ENCODE measurements around the gene CMPK1.
"Not testable (repeated sequence)": the region's sequence is repeated elsewhere in the genome, so short reads cannot be mapped to it uniquely, and the experiment has no call there.

The CMPK1 gene

GRCh38 chr1:47333578-47333921 lies at the start of gene CMPK1:
Gene CMPK1 (plus strand): TSS chr1:47333790. CDS start chr1:47333946, 156 bp downstream.
- peak within 1 kb of the TSS; percentile 91 for H3K4me3 Mint-ChIP-seq
- no peaks in the 10 kb centered on the region for H3K27me3 Mint-ChIP-seq (ENCODE audit: low read depth)

GRCh38 chr1:47288116-47288515 lies 45.5 kb upstream of the CMPK1 start:
- peaks cover 17% of the 10 kb centered on the region for H3K36me3 Mint-ChIP-seq (ENCODE audit: low read depth)
- not testable (repeated sequence) for H3K4me3 Mint-ChIP-seq; H3K4me1 Mint-ChIP-seq (ENCODE audit: low read depth); H3K27ac Mint-ChIP-seq; H3K9me3 Mint-ChIP-seq; H3K27me3 Mint-ChIP-seq (ENCODE audit: low read depth)

More at GRCh38 chr1:47333578-47333921, at the start of gene CMPK1:
- H3K36me3 Mint-ChIP-seq (ENCODE audit: low read depth) = peaks cover 5% of the 10 kb centered on the region
- H3K9me3 Mint-ChIP-seq = no peaks in the 10 kb centered on the region
- H3K27ac Mint-ChIP-seq = peak within 1 kb of the TSS; percentile 95
- peaks cover 12% of the 10 kb centered on the region for H3K4me1 Mint-ChIP-seq (ENCODE audit: low read depth)

- not testable (repeated sequence) for H3K4me3 Mint-ChIP-seq; H3K27ac Mint-ChIP-seq; H3K9me3 Mint-ChIP-seq; H3K4me1 Mint-ChIP-seq (ENCODE audit: low read depth); H3K27me3 Mint-ChIP-seq (ENCODE audit: low read depth)
- H3K36me3 Mint-ChIP-seq (ENCODE audit: low read depth) = peaks cover 15% of the 10 kb centered on the region
Observed at GRCh38 chr1:47294863-47295262, 38.7 kb upstream of the CMPK1 start.

- Mint-ChIP-seq H3K9me3 (no peaks in the 10 kb centered on the region), H3K27ac (no peak overlapping the region), H3K27me3 (ENCODE audit: low read depth) (no peaks in the 10 kb centered on the region), H3K4me1 (ENCODE audit: low read depth) (peaks cover 5% of the 10 kb centered on the region), H3K36me3 (ENCODE audit: low read depth) (peaks cover 15% of the 10 kb centered on the region), H3K4me3 (no peak overlapping the region)
Observed at GRCh38 chr1:47295579-47295978, 38.0 kb upstream of the CMPK1 start.

GRCh38 chr1:47298025-47298699 lies 35.4 kb upstream of the CMPK1 start:
- Mint-ChIP-seq H3K9me3 (no peaks in the 10 kb centered on the region), H3K4me3 (no peak overlapping the region)

GRCh38 chr1:47302472-47302871 lies 31.1 kb upstream of the CMPK1 start:
- H3K27me3 Mint-ChIP-seq (ENCODE audit: low read depth) = no peaks in the 10 kb centered on the region
- no peaks in the 10 kb centered on the region for H3K9me3 Mint-ChIP-seq
- no peak overlapping the region for H3K4me3 Mint-ChIP-seq
- peaks cover 28% of the 10 kb centered on the region for H3K36me3 Mint-ChIP-seq (ENCODE audit: low read depth)
- no peak overlapping the region for H3K27ac Mint-ChIP-seq
- H3K4me1 Mint-ChIP-seq (ENCODE audit: low read depth) = peaks cover 12% of the 10 kb centered on the region

More at GRCh38 chr1:47298025-47298699, 35.4 kb upstream of the CMPK1 start:
- Mint-ChIP-seq H3K27ac (no peak overlapping the region), H3K4me1 (ENCODE audit: low read depth) (peaks cover 2% of the 10 kb centered on the region), H3K36me3 (ENCODE audit: low read depth) (peaks cover 22% of the 10 kb centered on the region), H3K27me3 (ENCODE audit: low read depth) (no peaks in the 10 kb centered on the region)

GRCh38 chr1:47309427-47309826 lies 24.2 kb upstream of the CMPK1 start:
- H3K27ac Mint-ChIP-seq = no peak overlapping the region
- H3K36me3 Mint-ChIP-seq (ENCODE audit: low read depth) = peaks cover 25% of the 10 kb centered on the region
- H3K9me3 Mint-ChIP-seq = no peaks in the 10 kb centered on the region
- H3K4me3 Mint-ChIP-seq = no peak overlapping the region
- H3K4me1 Mint-ChIP-seq (ENCODE audit: low read depth) = peaks cover 26% of the 10 kb centered on the region
- no peaks in the 10 kb centered on the region for H3K27me3 Mint-ChIP-seq (ENCODE audit: low read depth)

- Mint-ChIP-seq H3K27ac (peak within 1 kb of the TSS; percentile 97), H3K36me3 (ENCODE audit: low read depth) (peaks cover 17% of the 10 kb centered on the region), H3K9me3 (no peaks in the 10 kb centered on the region), H3K4me1 (ENCODE audit: low read depth) (peaks cover 24% of the 10 kb centered on the region), H3K27me3 (ENCODE audit: low read depth) (no peaks in the 10 kb centered on the region), H3K4me3 (peak within 1 kb of the TSS; percentile 91)
Observed at GRCh38 chr1:47313915-47314664, 19.5 kb upstream of the CMPK1 start, which contains the start of gene STIL. Gene STIL (minus strand): TSS chr1:47314147. CDS start chr1:47310319, 3,828 bp downstream.

- Mint-ChIP-seq H3K27ac (no peak overlapping the region), H3K36me3 (ENCODE audit: low read depth) (peaks cover 7% of the 10 kb centered on the region), H3K4me3 (no peak overlapping the region), H3K9me3 (no peaks in the 10 kb centered on the region), H3K27me3 (ENCODE audit: low read depth) (no peaks in the 10 kb centered on the region), H3K4me1 (ENCODE audit: low read depth) (peaks cover 8% of the 10 kb centered on the region)
Observed at GRCh38 chr1:47317841-47318240, 15.7 kb upstream of the CMPK1 start.

- not testable (repeated sequence) for H3K4me1 Mint-ChIP-seq (ENCODE audit: low read depth); H3K27me3 Mint-ChIP-seq (ENCODE audit: low read depth); H3K36me3 Mint-ChIP-seq (ENCODE audit: low read depth); H3K9me3 Mint-ChIP-seq; H3K4me3 Mint-ChIP-seq; H3K27ac Mint-ChIP-seq
Observed at GRCh38 chr1:47319968-47320367, 13.6 kb upstream of the CMPK1 start.

GRCh38 chr1:47323599-47324031 lies 10.0 kb upstream of the CMPK1 start:
- Mint-ChIP-seq H3K4me3 (no peak overlapping the region), H3K9me3 (no peaks in the 10 kb centered on the region), H3K36me3 (ENCODE audit: low read depth) (no peaks in the 10 kb centered on the region), H3K27ac (no peak overlapping the region), H3K4me1 (ENCODE audit: low read depth) (no peaks in the 10 kb centered on the region), H3K27me3 (ENCODE audit: low read depth) (no peaks in the 10 kb centered on the region)

- no peaks in the 10 kb centered on the region for H3K9me3 Mint-ChIP-seq
- H3K4me3 Mint-ChIP-seq = no peak overlapping the region
- no peaks in the 10 kb centered on the region for H3K27me3 Mint-ChIP-seq (ENCODE audit: low read depth)
- no peak overlapping the region for H3K27ac Mint-ChIP-seq
- H3K4me1 Mint-ChIP-seq (ENCODE audit: low read depth) = no peaks in the 10 kb centered on the region
- H3K36me3 Mint-ChIP-seq (ENCODE audit: low read depth) = peaks cover 1% of the 10 kb centered on the region
Observed at GRCh38 chr1:47324682-47325081, 8.9 kb upstream of the CMPK1 start.

GRCh38 chr1:47325528-47325927 lies 8.1 kb upstream of the CMPK1 start:
- no peak overlapping the region for H3K27ac Mint-ChIP-seq
- H3K9me3 Mint-ChIP-seq = no peaks in the 10 kb centered on the region
- no peak overlapping the region for H3K4me3 Mint-ChIP-seq
- H3K36me3 Mint-ChIP-seq (ENCODE audit: low read depth) = peaks cover 1% of the 10 kb centered on the region
- H3K4me1 Mint-ChIP-seq (ENCODE audit: low read depth) = no peaks in the 10 kb centered on the region
- no peaks in the 10 kb centered on the region for H3K27me3 Mint-ChIP-seq (ENCODE audit: low read depth)

GRCh38 chr1:47326271-47326670 lies 7.3 kb upstream of the CMPK1 start:
- Mint-ChIP-seq H3K36me3 (ENCODE audit: low read depth) (peaks cover 1% of the 10 kb centered on the region), H3K4me3 (no peak overlapping the region), H3K27me3 (ENCODE audit: low read depth) (no peaks in the 10 kb centered on the region), H3K27ac (no peak overlapping the region), H3K9me3 (no peaks in the 10 kb centered on the region), H3K4me1 (ENCODE audit: low read depth) (no peaks in the 10 kb centered on the region)

- H3K27ac Mint-ChIP-seq = no peak overlapping the region
- H3K27me3 Mint-ChIP-seq (ENCODE audit: low read depth) = no peaks in the 10 kb centered on the region
- H3K36me3 Mint-ChIP-seq (ENCODE audit: low read depth) = peaks cover 1% of the 10 kb centered on the region
- H3K4me3 Mint-ChIP-seq = no peak overlapping the region
- H3K4me1 Mint-ChIP-seq (ENCODE audit: low read depth) = no peaks in the 10 kb centered on the region
- H3K9me3 Mint-ChIP-seq = no peaks in the 10 kb centered on the region
Observed at GRCh38 chr1:47328992-47329391, 4.6 kb upstream of the CMPK1 start.

Measured in T-helper 1 cell treated with Interleukin-12 subunit alpha and Interleukin-12 subunit beta and Interleukin-4 antibody, amounts not matched to agents 30 μg/mL and 1 μg/mL, for 36 hours (primary cell).